ENCODE results near the gene LMO1. TPM values are rescaled to one million over a fixed set of nuclear protein-coding genes. Genes with fewer than 3 reads are reported as not detected.

LMO1 gene
- total and polyA plus RNA-seq, 2 of the 8 experiments (the other 6 are each of a cell fraction or from before 2014, with no cell fraction given): 0.17 TPM; not detected in 1

- H2BK5ac ChIP-seq (ENCODE audit: low read depth, low read length): no peak overlapping the region
- TF ChIP-seq RFX5 (IDR thresholded peaks at IDR 0.05; ENCODE audit: borderline replicate concordance, low read depth, low read length) (no peak), KDM5A (IDR thresholded peaks at IDR 0.05; ENCODE audit: low read length) (no peak), ATF3 (IDR thresholded peaks at IDR 0.05; ENCODE audit: insufficient read depth, low read depth, low read length) (no peak), CTCF (IDR thresholded peaks at IDR 0.05; ENCODE audit: control extremely low read depth in 1 of 3, insufficient read depth in 1 of 3, low read depth in 1 of 3, low read length in 3 of 3) (no peak), ATF2 (IDR thresholded peaks at IDR 0.05; ENCODE audit: low read length) (no peak), POU5F1 (IDR thresholded peaks at IDR 0.05; ENCODE audit: low read depth, low read length) (no peak)
- no peak overlapping the region for H3K4ac ChIP-seq (replicated peaks; ENCODE audit: insufficient read length, low read depth, low read length)
- peaks cover 0 to 13% (median 3%) of the 10 kb centered on the region in 4 experiments; a peak in 3 of 7 replicates for H3K4me1 ChIP-seq (replicated peaks in 1 of 4; ENCODE audit: control insufficient read depth in 3 of 4, insufficient read depth in 4 of 4, low read length in 3 of 4)
- DNase-seq (ENCODE audit: low read depth in 1 of 2, low spot score in 2 of 2) (no peak), FAIRE-seq (no peak)
- no peak overlapping the region for H4K8ac ChIP-seq (ENCODE audit: extremely low read depth, insufficient read depth, low read length)
- no peak overlapping the region for H2BK20ac ChIP-seq (ENCODE audit: low read length)
- no peaks in the 10 kb centered on the region for H3K9me3 ChIP-seq (ENCODE audit: insufficient read depth in 2 of 2, low read depth in 1 of 2, low read length in 1 of 2)
- H3K27me3 ChIP-seq (replicated peaks in 1 of 4; ENCODE audit: control insufficient read depth in 3 of 4, extremely low read depth in 1 of 4, insufficient read depth in 3 of 4, low read length in 3 of 4): no peaks in the 10 kb centered on the region
- no peak overlapping the region for H3K4me3 ChIP-seq (ENCODE audit: extremely low read depth in 1 of 4, insufficient read depth in 2 of 4, low read depth in 3 of 4, low read length in 4 of 4)
- H3K36me3 ChIP-seq (ENCODE audit: control insufficient read depth in 2 of 4, insufficient read depth in 4 of 4, low read length in 3 of 4): no peaks in the 10 kb centered on the region
- H2BK12ac ChIP-seq (ENCODE audit: low read depth, low read length): no peak overlapping the region
- H3K27ac ChIP-seq (ENCODE audit: low read depth, low read length): no peak overlapping the region
- CTCF ChIA-PET (ENCODE audit: partially characterized antibody): interaction anchor here (0.6 to 9.4 kb wide), 16 partner anchors 9 to 222 kb away, joined by 3 to 177 read pairs (median 4); partner anchors contain the start of gene LMO1
- H3K9ac ChIP-seq (replicated peaks in 1 of 4; ENCODE audit: extremely low read depth in 1 of 4, low read depth in 3 of 4, low read length in 3 of 4): no peak overlapping the region
- H4K5ac ChIP-seq (ENCODE audit: insufficient read length, low read depth, low read length): no peak overlapping the region
- H3K23ac ChIP-seq (ENCODE audit: insufficient read length): no peak overlapping the region
- H2AFZ ChIP-seq (ENCODE audit: low read length): no peak overlapping the region
- no peak overlapping the region for H4K91ac ChIP-seq (replicated peaks; ENCODE audit: insufficient read length, low read length)
- H3K14ac ChIP-seq (ENCODE audit: insufficient read length): no peak overlapping the region
- H3K56ac ChIP-seq (replicated peaks; ENCODE audit: insufficient read length, low read depth, low read length): no peak overlapping the region
- no peaks in the 10 kb centered on the region for H3K79me2 ChIP-seq (ENCODE audit: control insufficient read depth in 1 of 2, insufficient read depth in 2 of 2, low read length in 2 of 2)
- no peak overlapping the region for H2AK5ac ChIP-seq (ENCODE audit: low read depth, low read length)
- H3K23me2 ChIP-seq (ENCODE audit: low read depth, low read length): no peaks in the 10 kb centered on the region; the same call in 1 of the 2 replicates
- WGBS, 2 experiments (ENCODE audit: extremely low coverage in 1 of 2, insufficient coverage in 1 of 2, insufficient read length in 1 of 2, insufficient replicate concordance in 2 of 2, low coverage in 1 of 2, low lambda C conversion rate in 2 of 2, missing lambda C conversion rate in 1 of 2): 79% methylated on average over 7 of the region's 7 CpGs; no CpG with 5 or more reads in 1 of the 2 experiments
- H3K79me1 ChIP-seq (ENCODE audit: low read depth, low read length): no peaks in the 10 kb centered on the region
- no peak overlapping the region for H3K18ac ChIP-seq (ENCODE audit: extremely low read depth, low read length)
- POLR2A ChIA-PET (ENCODE audit: partially characterized antibody): no interaction called here
- no peaks in the 10 kb centered on the region for H4K20me1 ChIP-seq (replicated peaks in 1 of 2; ENCODE audit: control insufficient read depth in 1 of 2, insufficient read depth in 2 of 2, low read length in 2 of 2)
- H2BK120ac ChIP-seq (replicated peaks; ENCODE audit: low read depth, low read length): no peak overlapping the region
- H2BK15ac ChIP-seq (ENCODE audit: low read length): no peak overlapping the region
- H3K4me2 ChIP-seq (ENCODE audit: insufficient read depth in 1 of 2, low read depth in 2 of 2, low read length in 2 of 2): no peak overlapping the region
Measured at GRCh38 chr11:8228231-8228630, 35.4 kb downstream of the LMO1 start.
